IMR-90 (cell line): ENCODE measurements around the gene WDR11. TPM values are rescaled to one million over a fixed set of nuclear protein-coding genes. Genes with fewer than 3 reads are reported as not detected.

Experiments used
- ATAC-seq: fragments of 200-7000 bp; cut with Tn5 transposase; 2 replicates; pipeline ENCODE4 v1.9.1; 2020; ENCODE audit warnings: low read depth, mild to moderate bottlenecking, moderate library complexity
- BruUV-seq: library from RNA; stranded (reverse); fragments of 400-500 nt; replicated peaks from 2 replicates; lab custom pipeline; 2021; lab: Mats Ljungman, UMichigan
- CTCF ChIA-PET: fragments of 300-600 bp; formaldehyde crosslinking; extraction: SDS; loops from one replicate; lab custom pipeline; 2021; ENCODE audit warnings: antibody characterized with exemption; lab: Yijun Ruan, JAX
- POLR2A ChIA-PET: fragments of 300-600 bp; sonication (Branson Sonifier 250); formaldehyde crosslinking; loops from one replicate; lab custom pipeline; 2022; ENCODE audit warnings: antibody characterized with exemption; ENCODE audit not compliant: unreplicated experiment; lab: Charles Lee
- DNase-seq: peaks from one replicate; pipeline ENCODE4 v3.0.0; 2013
- H2AFZ ChIP-seq: replicated peaks from 2 replicates; pipeline ENCODE3; 2013; ENCODE audit warnings: low read length, mild to moderate bottlenecking; ENCODE audit not compliant: poor library complexity
- H2AK5ac ChIP-seq: 2 replicates; pipeline ENCODE4 v1.6.1; 2013; ENCODE audit warnings: low read depth, low read length, inconsistent platforms
- H2AK9ac ChIP-seq: replicated peaks from 2 replicates; pipeline ENCODE3; 2013; ENCODE audit warnings: mild to moderate bottlenecking, low read depth, low read length, moderate library complexity; ENCODE audit not compliant: poor library complexity
- H2BK120ac ChIP-seq: 2 replicates; pipeline ENCODE4 v1.6.1; 2013; ENCODE audit warnings: low read depth, low read length, inconsistent platforms
- H2BK15ac ChIP-seq: 3 replicates; pipeline ENCODE4 v1.6.1; 2013; ENCODE audit warnings: low read depth, low read length, inconsistent platforms
- H2BK20ac ChIP-seq: 2 replicates; pipeline ENCODE4 v1.6.1; 2013; ENCODE audit warnings: low read depth, mild to moderate bottlenecking, inconsistent platforms, low read length, moderate library complexity
- H2BK5ac ChIP-seq: 2 replicates; pipeline ENCODE4 v1.6.1; 2013; ENCODE audit warnings: mild to moderate bottlenecking, low read depth, low read length, inconsistent platforms; ENCODE audit not compliant: poor library complexity, severe bottlenecking
- H3K14ac ChIP-seq: replicated peaks from 2 replicates; pipeline ENCODE4 v1.6.1; 2013; ENCODE audit warnings: low read depth, low read length, inconsistent platforms
- H3K18ac ChIP-seq: 2 replicates; pipeline ENCODE4 v1.6.1; 2013; ENCODE audit warnings: low read depth, low read length, control low read depth
- H3K23ac ChIP-seq: 2 replicates; pipeline ENCODE4 v1.6.1; 2013; ENCODE audit warnings: low read depth, low read length, inconsistent platforms
- H3K27ac ChIP-seq: 2 replicates; pipeline ENCODE4 v1.5.1; 2013; ENCODE audit warnings: mild to moderate bottlenecking, control low read depth, low read length; ENCODE audit not compliant: insufficient read depth
- H3K27me3 ChIP-seq: 2 replicates; pipeline ENCODE4 v1.6.1; 2013; ENCODE audit warnings: low read length; ENCODE audit not compliant: control insufficient read depth, insufficient read depth
- H3K36me3 ChIP-seq: 2 replicates; pipeline ENCODE4 v1.6.1; 2013; ENCODE audit warnings: low read length, mixed read lengths; ENCODE audit not compliant: control insufficient read depth, insufficient read depth
- H3K4ac ChIP-seq: 2 replicates; pipeline ENCODE4 v1.6.1; 2013; ENCODE audit warnings: low read depth, low read length, inconsistent platforms
- H3K4me1 ChIP-seq: 2 replicates; pipeline ENCODE4 v1.6.1; 2013; ENCODE audit warnings: low read length, mixed read lengths; ENCODE audit not compliant: control insufficient read depth, insufficient read depth
- H3K4me2 ChIP-seq: 2 replicates; pipeline ENCODE4 v1.6.1; 2013; ENCODE audit warnings: low read depth, mild to moderate bottlenecking, control low read depth, low read length, moderate library complexity
- H3K4me3 ChIP-seq: 2 replicates; pipeline ENCODE4 v1.5.1; 2013; ENCODE audit warnings: low read depth, mild to moderate bottlenecking, control low read depth, low read length, moderate library complexity; ENCODE audit not compliant: insufficient read depth
- H3K56ac ChIP-seq: 2 replicates; pipeline ENCODE4 v1.6.1; 2013; ENCODE audit warnings: low read length, inconsistent platforms; ENCODE audit not compliant: insufficient read depth; ENCODE audit errors: extremely low read depth
- H3K79me1 ChIP-seq, 2 experiments: 2 replicates each; pipeline ENCODE4 v1.6.1; 2013; ENCODE audit warnings: low read length in 2 of 2, inconsistent platforms in 1 of 2, low read depth in 1 of 2
- H3K9ac ChIP-seq: 2 replicates; pipeline ENCODE4 v1.6.1; 2013; ENCODE audit warnings: low read depth, low read length, control low read depth
- H3K9me1 ChIP-seq: 2 replicates; pipeline ENCODE4 v1.6.1; 2013; ENCODE audit warnings: low read length, inconsistent platforms; ENCODE audit not compliant: insufficient read depth
- H3K9me3 ChIP-seq: 2 replicates; pipeline ENCODE4 v1.6.1; 2013; ENCODE audit warnings: low read length; ENCODE audit not compliant: control insufficient read depth, insufficient read depth
- H4K20me1 ChIP-seq: 2 replicates; pipeline ENCODE4 v1.6.1; 2013; ENCODE audit warnings: low read length, inconsistent platforms; ENCODE audit not compliant: insufficient read depth
- H4K5ac ChIP-seq: 2 replicates; pipeline ENCODE4 v1.6.1; 2013; ENCODE audit warnings: mild to moderate bottlenecking, low read depth, low read length, control low read depth
- H4K8ac ChIP-seq, 2 experiments: 2 replicates each; pipeline ENCODE4 v1.6.1; 2013; ENCODE audit warnings: low read depth in 2 of 2, low read length in 2 of 2, control low read depth in 1 of 2, inconsistent platforms in 1 of 2
- H4K91ac ChIP-seq: 2 replicates; pipeline ENCODE4 v1.6.1; 2013; ENCODE audit warnings: low read depth, low read length, inconsistent platforms; ENCODE audit not compliant: insufficient read depth
- BHLHE40 ChIP-seq: fragments of 150-350 bp; IDR thresholded peaks from 2 replicates; pipeline ENCODE4 v1.6.1; 2016; ENCODE audit warnings: mild to moderate bottlenecking, low read depth, low read length
- CHD1 ChIP-seq: IDR thresholded peaks from 2 replicates; pipeline ENCODE4 v1.6.1; 2012; ENCODE audit warnings: low read depth, low read length, improper control_type of control experiment
- MAZ ChIP-seq: IDR thresholded peaks from 2 replicates; pipeline ENCODE4 v1.6.1; 2012; ENCODE audit warnings: low read depth, mild to moderate bottlenecking, low read length, improper control_type of control experiment, moderate library complexity, borderline replicate concordance
- RFX5 ChIP-seq: IDR thresholded peaks from 2 replicates; pipeline ENCODE4 v1.8.0; 2012; ENCODE audit warnings: low read depth, mild to moderate bottlenecking, low read length, moderate library complexity
- USF2 ChIP-seq: fragments of 150-350 bp; IDR thresholded peaks from 2 replicates; pipeline ENCODE4 v1.6.1; 2017; ENCODE audit warnings: mild to moderate bottlenecking, antibody characterized with exemption, low read length, low read depth
- WGBS, 2 experiments: methylation state at CpG; one replicate each; pipeline versions ENCODE4 v1.1.5 to v1.1.7; 2013; ENCODE audit warnings: missing lambda C conversion rate in 2 of 2; ENCODE audit not compliant: insufficient read length in 1 of 2; ENCODE audit errors: extremely low coverage in 2 of 2; 5-methylcytosine and 5-hydroxymethylcytosine counted together
- dilution Hi-C: fragments of 300-500 bp; cut with HindIII; formaldehyde crosslinking; loops from one replicate; pipeline ENCODE4 v1.14.3; 2018; ENCODE audit warnings: low sequenced_read_pairs; ENCODE audit not compliant: unreplicated experiment
- in situ Hi-C: fragments of 300-500 bp; cut with MboI; formaldehyde crosslinking; loops from 3 replicates; pipeline ENCODE4 v1.14.3; 2019; ENCODE audit warnings: low sequenced_read_pairs, inconsistent platforms, mixed read lengths
- intact Hi-C: fragments of 100-400 bp; cut with micrococcal nuclease; formaldehyde crosslinking; loops from 2 replicates; pipeline ENCODE4 v1.10.0; 2022
- polyA plus RNA-seq, 3 experiments: library from polyadenylated mRNA; depleted of rRNA; stranded (reverse); fragments of >200 nt; gene quantifications; 2 replicates each; pipeline ENCODE4 v1.2.3, GENCODE V29; 2012; ENCODE audit warnings: low replicate concordance in 1 of 3
- total RNA-seq: library from RNA; depleted of rRNA; stranded (reverse); fragments of >200 nt; gene quantifications from 2 replicates; pipeline ENCODE4 v1.2.3, GENCODE V29; 2012

The WDR11 gene
- total and polyA plus RNA-seq, 2 of the 4 experiments (the other 2 are of a cell fraction) = 31.6 to 62.6 TPM

GRCh38 chr10:120813085-120813484 is 38.1 kb upstream of the WDR11 start:
- Histone ChIP-seq H4K5ac (no peak overlapping the region), H3K23ac (no peak overlapping the region), H3K27me3 (no peaks in the 10 kb centered on the region), H3K18ac (no peak overlapping the region), H3K9me1 (no peaks in the 10 kb centered on the region), H3K14ac (no peak overlapping the region), H3K79me1 (no peaks in the 10 kb centered on the region), H2BK120ac (no peak overlapping the region), H4K8ac (no peak overlapping the region), H2AK5ac (no peak overlapping the region), H3K4ac (no peak overlapping the region), H3K9ac (no peak overlapping the region), H4K20me1 (no peaks in the 10 kb centered on the region), H2AK9ac (no peak overlapping the region), H2AFZ (no peak overlapping the region), H2BK15ac (no peak overlapping the region), H3K56ac (no peak overlapping the region), H3K4me3 (no peak overlapping the region), H3K4me2 (no peak overlapping the region), H3K9me3 (no peaks in the 10 kb centered on the region), H4K91ac (no peak overlapping the region), H2BK5ac (no peak overlapping the region), H2BK20ac (no peak overlapping the region), H3K4me1 (no peaks in the 10 kb centered on the region), H3K36me3 (no peaks in the 10 kb centered on the region), H3K27ac (no peak overlapping the region)
- POLR2A ChIA-PET = no interaction called here
- WGBS, 2 experiments = no CpG with 5 or more reads among the region's 6 CpGs
- BruUV-seq = no TSS peak
- ATAC-seq (no peak), DNase-seq (no peak)
- TF ChIP-seq RFX5 = no peak
- TF ChIP-seq MAZ = no peak
- no peak for TF ChIP-seq BHLHE40
- no peak for TF ChIP-seq CHD1
- TF ChIP-seq USF2 = no peak
- intact Hi-C loops (no loop called here), dilution Hi-C loops (no loop called here), in situ Hi-C loops (no loop called here)
- CTCF ChIA-PET = no interaction called here
